GM12891 (cell line): ENCODE measurements around the gene CSPG4.

Experiments used
- PAX5 ChIP-seq: IDR thresholded peaks from 2 replicates; pipeline ENCODE4 v1.6.1; 2011; ENCODE audit warnings: low read length, moderate library complexity, mild to moderate bottlenecking; ENCODE audit not compliant: insufficient read depth, severe bottlenecking
- POLR2A ChIP-seq: IDR thresholded peaks from 2 replicates; pipeline ENCODE4 v1.6.1; 2011; ENCODE audit warnings: low read depth, low read length, control low read depth
- POLR2AphosphoS5 ChIP-seq: IDR thresholded peaks from 2 replicates; pipeline ENCODE4 v1.6.1; 2011; ENCODE audit warnings: low read depth, low read length, control low read depth
- SPI1 ChIP-seq: IDR thresholded peaks from 2 replicates; pipeline ENCODE4 v1.6.1; 2011; ENCODE audit warnings: low read depth, low read length, control low read depth
- TAF1 ChIP-seq: IDR thresholded peaks from 2 replicates; pipeline ENCODE4 v1.6.1; 2011; ENCODE audit warnings: low read depth, low read length, control low read depth

DNA sequence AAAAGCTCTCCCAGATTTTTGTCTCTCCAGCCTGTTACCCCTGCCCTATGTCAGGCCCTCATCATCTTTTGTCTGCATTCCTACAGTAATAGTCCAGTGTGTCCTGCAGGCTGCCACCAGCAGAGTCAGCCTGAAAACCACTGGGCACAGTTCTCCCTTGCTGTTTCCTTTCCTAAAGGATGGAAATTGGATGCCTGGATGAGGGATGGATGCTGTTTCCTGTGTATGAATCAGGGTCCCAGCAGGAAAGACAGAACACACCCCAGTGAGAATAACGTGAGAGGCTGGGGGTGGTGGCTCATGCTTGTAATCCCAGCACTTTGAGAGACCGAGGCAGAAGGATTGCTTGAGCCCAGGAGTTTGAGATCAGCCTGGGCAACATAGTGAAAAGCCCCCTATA, 68.3 kb downstream of the CSPG4 start:
- TF ChIP-seq POLR2A (no peak), POLR2AphosphoS5 (no peak), SPI1 (no peak), TAF1 (no peak), PAX5 (no peak)
